ENCODE measurements around the gene PPP1CC.

- no peak for TF ChIP-seq FOXP4 (CRISPR knock-in tag; IDR thresholded peaks at IDR 0.05)
- TF ChIP-seq ZBTB21 (CRISPR knock-in tag; IDR thresholded peaks at IDR 0.05; ENCODE audit: borderline replicate concordance), result no peak
- no peak for TF ChIP-seq MAX (CRISPR knock-in tag; IDR thresholded peaks at IDR 0.05)
- TF ChIP-seq ESRRA (CRISPR knock-in tag; IDR thresholded peaks at IDR 0.05; ENCODE audit: borderline replicate concordance), result no peak
- no peak for TF ChIP-seq CTCF (IDR thresholded peaks at IDR 0.05)
- TF ChIP-seq TCF7 (CRISPR knock-in tag; IDR thresholded peaks at IDR 0.05; ENCODE audit: low read depth), result no peak
- TF ChIP-seq ZNF138 (CRISPR knock-in tag; conservative IDR thresholded peaks at IDR 0.05), result no peak
- TF ChIP-seq STAT6 (CRISPR knock-in tag; conservative IDR thresholded peaks at IDR 0.05; ENCODE audit: low read depth), result no peak
- no peak for TF ChIP-seq PRDM15 (CRISPR knock-in tag; IDR thresholded peaks at IDR 0.05)
- TF ChIP-seq JUN (CRISPR knock-in tag; IDR thresholded peaks at IDR 0.05), result no peak
- no peak for TF ChIP-seq ZNF232 (CRISPR knock-in tag; IDR thresholded peaks at IDR 0.05)
- TF ChIP-seq ELF4 (CRISPR knock-in tag; IDR thresholded peaks at IDR 0.05; ENCODE audit: low read depth), result no peak
- TF ChIP-seq ATF3 (CRISPR knock-in tag; conservative IDR thresholded peaks at IDR 0.05), result no peak
Observed at GRCh38 chr12:110732572-110732971, 10.1 kb downstream of the PPP1CC start.
